BJ (cell line): Measurements from ENCODE around the gene TMEM94. TPM values are rescaled to one million over a fixed set of nuclear protein-coding genes. Genes with fewer than 3 reads are reported as not detected.

Experiments used
- CTCF ChIA-PET: fragments of 350-600 bp; formaldehyde crosslinking; extraction: SDS; loops from one replicate; lab custom pipeline; 2021; ENCODE audit warnings: antibody characterized with exemption, inconsistent platforms; lab: Yijun Ruan, JAX
- POLR2A ChIA-PET: fragments of 300-600 bp; sonication (Branson Sonifier 250); formaldehyde crosslinking; extraction: SDS; loops from one replicate; lab custom pipeline; 2021; ENCODE audit warnings: antibody characterized with exemption; lab: Charles Lee
- DNase-seq: peaks from one replicate; pipeline ENCODE4 v3.0.0-alpha.2; 2011; ENCODE audit warnings: low read depth
- H3K27me3 ChIP-seq: 2 replicates; pipeline ENCODE4 v1.6.0; 2011; ENCODE audit warnings: low read length; ENCODE audit not compliant: control insufficient read depth, insufficient read depth
- H3K36me3 ChIP-seq: 2 replicates; pipeline ENCODE4 v1.5.1; 2011; ENCODE audit warnings: low read length; ENCODE audit not compliant: control insufficient read depth, insufficient read depth
- H3K4me3 ChIP-seq: 2 replicates; pipeline ENCODE4 v1.5.1; 2011; ENCODE audit warnings: low read depth, mild to moderate bottlenecking, control low read depth, low read length
- CTCF ChIP-seq: IDR thresholded peaks from 2 replicates; pipeline ENCODE4 v1.5.1; 2011; ENCODE audit warnings: low read depth, mild to moderate bottlenecking, control low read depth, inconsistent platforms, low read length, moderate library complexity; ENCODE audit not compliant: insufficient read depth
- polyA plus RNA-seq: library from polyadenylated mRNA; depleted of rRNA; stranded (reverse); fragments of >200 nt; gene quantifications from 2 replicates; pipeline ENCODE4 v1.2.3, GENCODE V29; 2011

Gene TMEM94
- polyA plus RNA-seq, 1 experiment: 35.5 TPM

DNA sequence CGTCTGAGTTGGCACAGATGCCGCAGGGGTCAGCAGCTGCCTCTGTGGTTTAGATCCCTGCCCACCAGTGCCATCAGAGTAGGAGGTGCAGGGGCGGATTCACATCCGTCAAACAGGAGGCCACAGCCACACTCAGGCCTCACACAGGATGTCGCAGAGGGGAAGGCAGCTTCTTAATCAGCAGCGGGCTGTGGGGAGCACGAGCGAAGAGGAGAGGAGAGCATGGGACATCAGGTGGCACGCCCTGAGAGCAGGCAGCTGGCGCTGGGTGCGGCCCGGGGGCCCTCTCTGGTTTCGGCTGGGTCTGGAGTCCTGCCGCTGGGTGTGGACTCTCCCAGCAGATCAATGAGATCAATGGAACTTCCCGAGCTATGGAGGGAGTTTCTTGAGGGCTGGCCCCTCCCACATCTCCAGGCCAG is 78.7 kb downstream of the TMEM94 start:
- POLR2A ChIA-PET: no interaction called here

DNA sequence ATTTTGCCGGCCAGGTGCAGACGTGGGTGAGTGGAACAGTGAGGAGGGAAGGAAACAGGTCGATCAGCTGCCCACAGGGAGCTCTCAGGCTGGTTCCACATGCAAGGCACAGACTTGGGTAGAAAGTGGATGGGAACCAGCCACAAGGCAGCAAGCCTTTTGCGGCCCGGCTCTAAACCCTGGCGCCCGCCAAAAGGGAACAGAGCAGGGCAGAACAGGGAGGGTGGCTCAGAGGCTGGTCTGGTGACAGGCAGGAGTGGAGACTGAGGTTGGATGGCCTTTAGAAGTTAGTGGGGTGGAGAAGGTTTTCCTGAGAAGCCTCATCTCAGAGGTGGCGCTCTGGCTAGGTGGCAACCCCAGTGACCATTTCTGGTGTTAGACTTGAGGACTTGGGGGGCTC is 79.4 kb downstream of the TMEM94 start:
- ChIA-PET CTCF (no interaction called here), POLR2A (no interaction called here)
- TF ChIP-seq CTCF: no peak
- H3K4me3 ChIP-seq: no peak overlapping the region
- DNase-seq: no peak
- peaks cover 12% of the 10 kb centered on the region for H3K27me3 ChIP-seq
- no peaks in the 10 kb centered on the region for H3K36me3 ChIP-seq

More for the DNA sequence above, 78.7 kb downstream of the TMEM94 start:
- no peak for DNase-seq
- Histone ChIP-seq H3K4me3 (no peak overlapping the region), H3K36me3 (no peaks in the 10 kb centered on the region), H3K27me3 (peaks cover 12% of the 10 kb centered on the region)
- CTCF ChIA-PET: interaction anchor here (1.0 kb wide), 1 partner anchor 18 kb away, joined by 3 read pairs; the partner anchor contains the start of gene TSEN54
- no peak for TF ChIP-seq CTCF

DNA sequence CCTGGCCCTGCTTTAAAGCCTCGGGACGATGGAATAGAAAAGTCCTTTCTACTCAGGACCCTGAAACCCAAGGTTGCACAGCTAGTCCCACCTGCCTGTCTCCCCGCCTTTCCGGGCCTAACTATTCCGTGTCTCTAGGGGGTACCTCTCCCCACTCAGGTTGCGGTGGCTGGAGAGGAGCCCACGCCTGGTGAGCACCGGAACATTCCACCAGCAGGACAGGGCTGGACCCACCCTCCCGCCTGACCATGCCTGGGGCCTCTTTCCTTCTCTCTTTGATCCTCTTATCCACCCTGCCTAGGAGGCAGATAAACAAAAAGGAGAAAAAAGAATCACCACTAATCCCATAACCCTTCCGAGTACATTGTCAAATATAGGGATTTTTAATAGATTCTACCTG is 79.9 kb downstream of the TMEM94 start:
- Histone ChIP-seq H3K36me3 (no peaks in the 10 kb centered on the region), H3K27me3 (peaks cover 12% of the 10 kb centered on the region), H3K4me3 (no peak overlapping the region)
- no peak for TF ChIP-seq CTCF
- no peak for DNase-seq
- POLR2A ChIA-PET: no interaction called here
- CTCF ChIA-PET: interaction anchor here (0.6 kb wide), 1 partner anchor 148 kb away, joined by 5 read pairs; no protein-coding TSS in a partner anchor

- ChIA-PET CTCF (no interaction called here), POLR2A (no interaction called here)
- peaks cover 9% of the 10 kb centered on the region for H3K27me3 ChIP-seq
- no peak for DNase-seq
- H3K36me3 ChIP-seq: no peaks in the 10 kb centered on the region
- TF ChIP-seq CTCF: no peak
- no peak overlapping the region for H3K4me3 ChIP-seq
These were observed 83.7 kb downstream of the TMEM94 start for GRCh38 chr17:75539967-75540729.

DNA sequence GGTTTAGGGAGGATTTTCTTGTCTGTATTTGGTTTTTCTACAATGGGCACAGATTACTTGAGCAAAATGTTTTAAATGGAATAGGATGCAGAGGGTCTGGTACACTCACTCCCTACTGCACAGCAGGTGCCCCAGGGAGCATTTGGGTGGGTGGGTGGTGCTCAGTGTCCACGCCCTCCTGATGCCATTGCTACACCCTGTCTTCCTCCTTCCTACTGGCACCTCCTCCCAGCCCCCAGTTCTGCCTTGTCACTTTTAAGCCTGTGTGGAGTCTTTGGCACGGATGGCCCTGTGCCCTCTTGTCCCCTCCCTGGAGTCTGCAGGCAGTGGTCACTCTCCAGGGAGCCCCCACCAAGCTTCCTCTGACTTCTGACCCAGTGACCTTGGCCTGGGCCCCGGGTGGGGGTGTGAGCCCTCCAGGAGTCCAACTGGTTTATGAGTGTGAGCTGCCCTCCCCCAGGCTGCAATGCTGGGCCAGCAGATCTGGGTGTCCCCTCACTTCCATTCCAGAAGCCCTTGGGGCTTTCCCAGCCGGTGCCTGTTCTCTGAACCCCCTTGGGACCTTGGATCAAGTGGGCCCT is 84.6 kb downstream of the TMEM94 start:
- no peak for TF ChIP-seq CTCF
- CTCF ChIA-PET: no interaction called here
- no peaks in the 10 kb centered on the region for H3K36me3 ChIP-seq
- H3K4me3 ChIP-seq: no peak overlapping the region
- peaks cover 6% of the 10 kb centered on the region for H3K27me3 ChIP-seq
- POLR2A ChIA-PET: no interaction called here
- DNase-seq: no peak
